ENCODE results near the gene DENND1A. TPM values are rescaled to one million over a fixed set of nuclear protein-coding genes. Genes with fewer than 3 reads are reported as not detected.
A peak's percentile ranks its signal among the peaks of the same experiment; 100 is the strongest.

DENND1A gene
- total RNA-seq, 1 donor from 2014 or later = 25.2 TPM

- ChIA-PET CTCF (no interaction called here), POLR2A (no interaction called here)
- Mint-ChIP-seq H3K4me1 (peaks cover 48% of the 10 kb centered on the region), H3K4me3 (peak overlapping the region; percentile 1), H3K27ac (peak overlapping the region; percentile 15), H3K27me3 (no peaks in the 10 kb centered on the region), H3K9me3 (peaks cover 12% of the 10 kb centered on the region), H3K36me3 (ENCODE audit: low read depth) (peaks cover 27% of the 10 kb centered on the region)
- ATAC-seq (ENCODE audit: low read depth) (peak; percentile 31), DNase-seq (no peak)
- intact Hi-C loops (cut with micrococcal nuclease) = loop anchor here (10.0 kb wide), 1 partner anchor 263 kb away; no protein-coding TSS in a partner anchor
- TF ChIP-seq CTCF (IDR thresholded peaks at IDR 0.05) = no peak
Measured at GRCh38 chr9:123662057-123662776, 267.7 kb downstream of the DENND1A start.

GRCh38 chr9:123660691-123661466 is 269.0 kb downstream of the DENND1A start:
- DNase-seq (no peak), ATAC-seq (ENCODE audit: low read depth) (peak; percentile 78)
- Mint-ChIP-seq H3K9me3 (peaks cover 10% of the 10 kb centered on the region), H3K36me3 (ENCODE audit: low read depth) (peaks cover 18% of the 10 kb centered on the region), H3K4me1 (peaks cover 48% of the 10 kb centered on the region), H3K4me3 (peak overlapping the region; percentile 52), H3K27me3 (no peaks in the 10 kb centered on the region), H3K27ac (peak overlapping the region; percentile 66)
- no peak for TF ChIP-seq CTCF (IDR thresholded peaks at IDR 0.05)
- POLR2A ChIA-PET = interaction anchor here (0.5 to 1.0 kb wide), 3 partner anchors 52 to 856 kb away, joined by 3 to 5 read pairs (median 3); no protein-coding TSS in a partner anchor
- intact Hi-C loops (cut with micrococcal nuclease) = loop anchor here (2.0 to 10.0 kb wide), 3 partner anchors 18 to 264 kb away; no protein-coding TSS in a partner anchor
- CTCF ChIA-PET = no interaction called here

- no peak for DNase-seq
- intact Hi-C loops (cut with micrococcal nuclease) = loop anchor here (2.0 kb wide), 1 partner anchor 51 kb away; no protein-coding TSS in a partner anchor
- no peak for ATAC-seq (ENCODE audit: low read depth)
- ChIA-PET CTCF (no interaction called here), POLR2A (interaction anchor here (1.2 kb wide), 1 partner anchor 21 kb away, joined by 4 read pairs; no protein-coding TSS in a partner anchor)
- Mint-ChIP-seq H3K27me3 (no peaks in the 10 kb centered on the region), H3K4me3 (peak overlapping the region; percentile 68), H3K36me3 (ENCODE audit: low read depth) (peaks cover 16% of the 10 kb centered on the region), H3K4me1 (peaks cover 48% of the 10 kb centered on the region), H3K27ac (peak overlapping the region; percentile 86), H3K9me3 (peaks cover 7% of the 10 kb centered on the region)
- no peak for TF ChIP-seq CTCF (IDR thresholded peaks at IDR 0.05)
Measured at GRCh38 chr9:123659358-123659757, 270.6 kb downstream of the DENND1A start.

- peak; percentile 87 for ATAC-seq (ENCODE audit: low read depth)
- ChIA-PET POLR2A (interaction anchor here (1.2 kb wide), 1 partner anchor 21 kb away, joined by 4 read pairs; no protein-coding TSS in a partner anchor), CTCF (no interaction called here)
- Mint-ChIP-seq H3K4me1 (peaks cover 48% of the 10 kb centered on the region), H3K9me3 (peaks cover 7% of the 10 kb centered on the region), H3K4me3 (peak overlapping the region; percentile 68), H3K36me3 (ENCODE audit: low read depth) (peaks cover 16% of the 10 kb centered on the region), H3K27me3 (no peaks in the 10 kb centered on the region), H3K27ac (peak overlapping the region; percentile 86)
- no peak for DNase-seq
- intact Hi-C loops (cut with micrococcal nuclease) = loop anchor here (2.0 kb wide), 1 partner anchor 50 kb away; no protein-coding TSS in a partner anchor
- TF ChIP-seq CTCF (IDR thresholded peaks at IDR 0.05) = no peak
Measured at GRCh38 chr9:123658792-123659191, 271.1 kb downstream of the DENND1A start.

GRCh38 chr9:123657941-123658340 is 272.0 kb downstream of the DENND1A start:
- intact Hi-C loops (cut with micrococcal nuclease) = loop anchor here (2.0 kb wide), 1 partner anchor 49 kb away; no protein-coding TSS in a partner anchor
- ChIA-PET POLR2A (no interaction called here), CTCF (no interaction called here)
- H3K27ac Mint-ChIP-seq = no peak overlapping the region
- TF ChIP-seq CTCF (IDR thresholded peaks at IDR 0.05) = no peak
- ATAC-seq (ENCODE audit: low read depth) (no peak), DNase-seq (no peak)
- peaks cover 7% of the 10 kb centered on the region for H3K9me3 Mint-ChIP-seq
- H3K4me3 Mint-ChIP-seq = no peak overlapping the region
- H3K4me1 Mint-ChIP-seq = peaks cover 47% of the 10 kb centered on the region
- no peaks in the 10 kb centered on the region for H3K27me3 Mint-ChIP-seq
- H3K36me3 Mint-ChIP-seq (ENCODE audit: low read depth) = peaks cover 16% of the 10 kb centered on the region

Data from activated B cell treated with CpG ODN at 0.5 μM for 24 hours (primary cell).